IPS-18a (cell line): ENCODE data around the gene CHRM2.
A peak's percentile ranks its signal among the peaks of the same experiment; 100 is the strongest.
"Not testable (repeated sequence)": the region's sequence is repeated elsewhere in the genome, so short reads cannot be mapped to it uniquely, and the experiment has no call there.

ENCODE experiments used
- H3K27ac ChIP-seq: one replicate; pipeline ENCODE4 v1.5.1; 2013; ENCODE audit warnings: low read length
- H3K27me3 ChIP-seq: one replicate; pipeline ENCODE4 v1.6.1; 2013; ENCODE audit warnings: mild to moderate bottlenecking, low read length; ENCODE audit not compliant: control insufficient read depth, insufficient read depth
- H3K36me3 ChIP-seq: one replicate; pipeline ENCODE4 v1.6.1; 2013; ENCODE audit warnings: low read depth, low read length; ENCODE audit not compliant: control insufficient read depth
- H3K4me1 ChIP-seq: one replicate; pipeline ENCODE4 v1.6.1; 2013; ENCODE audit warnings: low read depth, low read length; ENCODE audit not compliant: control insufficient read depth
- H3K4me3 ChIP-seq: one replicate; pipeline ENCODE4 v1.5.1; 2013; ENCODE audit warnings: low read length
- H3K9ac ChIP-seq: one replicate; pipeline ENCODE4 v1.6.1; 2013; ENCODE audit warnings: mild to moderate bottlenecking, low read length, moderate library complexity
- H3K9me3 ChIP-seq: one replicate; pipeline ENCODE4 v1.6.1; 2013; ENCODE audit warnings: low read depth, low read length; ENCODE audit not compliant: control insufficient read depth

Gene CHRM2

GRCh38 chr7:136868496-136869000, at the start of gene CHRM2:
Gene CHRM2, plus strand, starts transcription at chr7:136868652. Its CDS starts 146,214 bp downstream, at chr7:137014866.
- Histone ChIP-seq H3K27ac (no peak within 1 kb of the TSS), H3K4me1 (peaks cover 5% of the 10 kb centered on the region), H3K9me3 (no peaks in the 10 kb centered on the region), H3K9ac (no peak within 1 kb of the TSS), H3K36me3 (no peaks in the 10 kb centered on the region), H3K27me3 (peaks cover 64% of the 10 kb centered on the region), H3K4me3 (peak within 1 kb of the TSS; percentile 53)

- H3K27me3 ChIP-seq, H3K9me3 ChIP-seq, H3K27ac ChIP-seq, H3K4me1 ChIP-seq, H3K4me3 ChIP-seq, H3K36me3 ChIP-seq, H3K9ac ChIP-seq: not testable (repeated sequence)
These were observed 37.1 kb upstream of the CHRM2 start for GRCh38 chr7:136831398-136831797.

- Histone ChIP-seq H3K27ac (no peak overlapping the region), H3K9me3 (no peaks in the 10 kb centered on the region), H3K27me3 (no peaks in the 10 kb centered on the region), H3K9ac (no peak overlapping the region), H3K4me3 (no peak overlapping the region), H3K4me1 (no peaks in the 10 kb centered on the region), H3K36me3 (no peaks in the 10 kb centered on the region)
These were observed 22.5 kb upstream of the CHRM2 start for GRCh38 chr7:136845899-136846465.

GRCh38 chr7:136847858-136848257, 20.6 kb upstream of the CHRM2 start:
- H3K4me3 ChIP-seq = no peak overlapping the region
- no peak overlapping the region for H3K9ac ChIP-seq
- H3K27ac ChIP-seq = no peak overlapping the region
- no peaks in the 10 kb centered on the region for H3K9me3 ChIP-seq
- no peaks in the 10 kb centered on the region for H3K36me3 ChIP-seq
- H3K27me3 ChIP-seq = no peaks in the 10 kb centered on the region
- no peaks in the 10 kb centered on the region for H3K4me1 ChIP-seq

GRCh38 chr7:136853654-136854053, 14.8 kb upstream of the CHRM2 start:
- H3K4me3 ChIP-seq = no peak overlapping the region

GRCh38 chr7:136857573-136857972, 10.9 kb upstream of the CHRM2 start:
- H3K9me3 ChIP-seq = no peaks in the 10 kb centered on the region
- H3K27me3 ChIP-seq = no peaks in the 10 kb centered on the region
- H3K36me3 ChIP-seq = no peaks in the 10 kb centered on the region
- H3K4me1 ChIP-seq = peaks cover 7% of the 10 kb centered on the region
- H3K9ac ChIP-seq = no peak overlapping the region
- H3K4me3 ChIP-seq = no peak overlapping the region
- H3K27ac ChIP-seq = no peak overlapping the region

More at GRCh38 chr7:136853654-136854053, 14.8 kb upstream of the CHRM2 start:
- Histone ChIP-seq H3K9ac (no peak overlapping the region), H3K27ac (no peak overlapping the region), H3K36me3 (no peaks in the 10 kb centered on the region), H3K9me3 (no peaks in the 10 kb centered on the region), H3K4me1 (peaks cover 7% of the 10 kb centered on the region), H3K27me3 (no peaks in the 10 kb centered on the region)

GRCh38 chr7:136859803-136860202, 8.6 kb upstream of the CHRM2 start:
- H3K27ac ChIP-seq = no peak overlapping the region
- no peaks in the 10 kb centered on the region for H3K27me3 ChIP-seq
- H3K4me1 ChIP-seq = peaks cover 7% of the 10 kb centered on the region
- no peak overlapping the region for H3K9ac ChIP-seq
- no peaks in the 10 kb centered on the region for H3K36me3 ChIP-seq
- H3K4me3 ChIP-seq = no peak overlapping the region
- no peaks in the 10 kb centered on the region for H3K9me3 ChIP-seq

- Histone ChIP-seq H3K27ac (no peak overlapping the region), H3K4me3 (no peak overlapping the region), H3K9ac (no peak overlapping the region), H3K4me1 (no peaks in the 10 kb centered on the region), H3K27me3 (peaks cover 30% of the 10 kb centered on the region), H3K9me3 (no peaks in the 10 kb centered on the region), H3K36me3 (no peaks in the 10 kb centered on the region)
These were observed 3.2 kb upstream of the CHRM2 start for GRCh38 chr7:136865236-136865635.

GRCh38 chr7:136865777-136866176, 2.7 kb upstream of the CHRM2 start:
- Histone ChIP-seq H3K4me3 (no peak overlapping the region), H3K9me3 (no peaks in the 10 kb centered on the region), H3K27me3 (peaks cover 36% of the 10 kb centered on the region), H3K36me3 (no peaks in the 10 kb centered on the region), H3K4me1 (no peaks in the 10 kb centered on the region), H3K9ac (no peak overlapping the region), H3K27ac (no peak overlapping the region)

GRCh38 chr7:136869001-136869961, 829 bp downstream of the CHRM2 start:
- Histone ChIP-seq H3K36me3 (no peaks in the 10 kb centered on the region), H3K4me1 (peaks cover 5% of the 10 kb centered on the region), H3K9me3 (no peaks in the 10 kb centered on the region), H3K9ac (no peak overlapping the region), H3K4me3 (peak overlapping the region; percentile 53), H3K27ac (no peak overlapping the region), H3K27me3 (peaks cover 70% of the 10 kb centered on the region)

GRCh38 chr7:136869991-136870865, 1.8 kb downstream of the CHRM2 start:
- Histone ChIP-seq H3K27ac (no peak overlapping the region), H3K27me3 (peaks cover 70% of the 10 kb centered on the region), H3K9me3 (no peaks in the 10 kb centered on the region), H3K9ac (no peak overlapping the region), H3K4me1 (peaks cover 5% of the 10 kb centered on the region), H3K4me3 (peak overlapping the region; percentile 53), H3K36me3 (no peaks in the 10 kb centered on the region)
